HG02973 (cell line): Measurements from ENCODE around the gene KLF16.

ENCODE experiments used
- ATAC-seq: cut with Tn5 transposase; IDR thresholded peaks from one replicate; pipeline ENCODE4 v1.9.1; 2021; ENCODE audit warnings: moderate library complexity; ENCODE audit not compliant: unreplicated experiment

KLF16 gene

DNA sequence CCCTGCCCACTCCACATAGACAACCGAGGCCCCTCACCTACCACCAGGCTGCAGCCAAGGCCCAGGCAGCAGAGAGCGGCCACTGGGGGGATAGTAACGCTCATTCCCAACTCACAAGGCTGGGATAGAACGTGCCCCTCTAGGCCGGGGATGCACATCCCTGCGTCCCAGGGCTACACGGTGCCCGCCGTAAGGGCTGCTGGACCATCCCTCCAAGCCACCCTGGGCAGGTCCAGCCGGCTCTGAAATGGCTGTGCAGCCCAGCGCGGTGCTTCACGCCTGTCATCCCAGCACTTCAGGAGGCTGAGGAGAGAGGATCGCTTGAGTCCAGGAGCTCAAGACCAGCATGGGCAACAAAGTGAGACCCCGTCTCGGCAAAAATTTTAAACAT, 18.3 kb downstream of the KLF16 start:
- ATAC-seq: no peak

DNA sequence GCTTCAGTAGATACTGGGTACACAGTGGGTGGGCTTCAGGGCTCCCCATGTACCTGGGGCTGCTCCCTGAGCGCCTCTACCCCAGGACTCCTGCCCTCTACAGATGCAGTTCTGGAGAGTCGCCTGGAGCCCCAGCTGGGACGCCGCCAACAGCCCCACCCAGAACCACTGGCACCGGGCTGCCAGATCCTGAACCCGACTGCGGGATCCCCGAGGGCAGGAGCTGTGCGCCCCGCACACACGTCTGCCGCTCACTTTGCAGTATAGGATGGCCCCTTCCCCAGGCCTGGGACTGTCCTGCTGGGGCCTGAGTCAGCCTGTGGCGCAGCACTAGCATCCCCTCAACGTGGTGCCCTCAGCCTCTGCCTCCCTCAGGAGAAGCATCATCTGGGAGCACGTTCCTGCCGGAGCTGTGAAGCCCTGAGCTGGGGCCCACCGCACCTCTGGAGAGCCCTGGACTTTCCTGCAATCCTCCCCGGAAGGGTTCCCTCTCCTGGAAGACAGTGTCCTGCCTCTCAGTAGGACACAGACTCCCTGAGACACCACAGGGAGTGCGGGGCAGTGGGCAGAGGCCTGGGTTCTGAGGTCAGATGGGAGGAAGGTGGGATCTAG, 18.8 kb downstream of the KLF16 start:
- ATAC-seq: no peak

DNA sequence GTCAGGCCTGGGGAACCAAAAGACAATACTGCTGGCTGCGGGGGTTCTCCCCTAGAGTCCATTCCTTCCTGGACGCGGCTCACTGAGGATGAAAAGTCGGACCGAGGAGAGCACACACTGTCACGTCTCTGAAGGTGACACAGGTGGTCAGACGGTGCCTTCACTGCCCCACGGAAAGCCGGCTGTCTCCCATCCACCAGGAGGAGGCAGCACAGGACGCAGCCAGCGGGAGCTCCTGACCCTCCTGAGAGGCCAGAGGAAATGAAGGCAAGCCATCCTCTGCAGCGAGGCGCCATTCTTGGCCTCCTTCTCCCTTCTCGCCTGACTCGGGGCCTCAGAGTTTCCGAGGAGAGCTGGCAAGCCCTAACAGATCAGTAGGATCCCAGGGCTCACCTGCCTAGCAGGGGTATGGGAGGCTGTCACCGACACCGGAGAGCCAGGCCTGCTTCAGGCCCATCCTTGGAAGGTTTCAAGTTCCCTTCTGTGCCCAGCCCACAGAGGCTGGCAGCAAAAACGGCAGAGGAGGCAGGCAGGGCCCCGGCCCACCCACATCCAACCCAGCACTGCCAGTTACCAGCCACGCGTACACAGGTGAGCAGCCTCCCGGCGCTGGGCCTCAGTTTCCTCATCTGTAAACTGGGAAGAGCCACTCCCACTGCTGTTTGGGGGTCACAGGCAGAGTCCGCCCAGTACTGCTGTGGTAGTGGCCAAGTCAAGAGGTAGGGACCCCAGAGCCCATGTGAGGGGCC, 19.6 kb downstream of the KLF16 start:
- no peak for ATAC-seq

- no peak for ATAC-seq
These were observed 20.3 kb downstream of the KLF16 start for GRCh38 chr19:1843116-1843515.

GRCh38 chr19:1841209-1841924, 22.0 kb downstream of the KLF16 start:
- ATAC-seq: no peak

DNA sequence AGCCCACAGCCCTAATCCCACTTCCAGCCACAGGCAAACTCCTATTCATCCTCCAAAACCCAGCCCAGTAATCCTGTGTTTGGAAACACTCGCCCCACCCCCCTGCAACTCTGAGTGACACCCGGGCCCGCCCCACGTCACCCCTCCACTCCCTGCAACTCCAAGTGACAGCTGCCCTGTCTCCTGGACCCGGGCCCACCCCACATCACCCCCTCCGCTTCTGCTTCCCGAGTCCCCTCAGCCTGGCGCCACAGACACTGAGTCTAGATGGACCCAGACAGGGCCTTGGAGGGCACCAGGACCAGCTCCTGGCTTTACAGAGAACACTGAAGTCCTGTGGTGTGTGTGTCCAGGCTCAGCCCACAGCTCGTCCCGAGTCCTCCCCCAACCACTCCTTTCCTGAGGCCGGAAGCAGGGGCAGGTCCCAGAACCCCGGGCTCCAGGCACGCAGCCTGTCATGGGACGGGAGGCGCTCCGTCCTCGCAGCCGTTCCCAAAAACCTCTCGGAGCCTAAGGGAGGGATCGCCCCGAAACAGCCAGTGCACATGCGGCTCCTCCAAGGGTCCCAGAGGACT, 22.8 kb downstream of the KLF16 start:
- no peak for ATAC-seq

- ATAC-seq: no peak
These were observed 23.5 kb downstream of the KLF16 start for GRCh38 chr19:1839658-1840540.

GRCh38 chr19:1837625-1838105, 25.7 kb downstream of the KLF16 start:
- no peak for ATAC-seq

DNA sequence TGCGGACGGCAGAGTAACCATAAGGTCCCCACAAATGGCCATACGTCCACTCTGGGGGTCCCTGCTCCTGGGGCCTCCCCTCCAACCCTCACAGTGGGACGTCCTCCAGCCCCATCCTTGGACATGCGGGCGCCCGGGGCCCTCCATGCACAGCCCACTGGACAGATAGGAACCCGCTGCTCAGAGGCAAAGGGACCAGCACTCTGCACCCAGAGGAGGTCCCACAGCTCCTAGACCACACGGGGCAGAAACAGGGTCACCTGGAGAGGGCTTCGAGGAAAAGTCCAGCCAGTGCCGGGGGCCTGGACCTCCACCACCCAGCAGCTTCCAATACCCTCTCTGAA, 26.2 kb downstream of the KLF16 start:
- no peak for ATAC-seq

- ATAC-seq: no peak
These were observed 26.7 kb downstream of the KLF16 start for GRCh38 chr19:1836458-1837221.

DNA sequence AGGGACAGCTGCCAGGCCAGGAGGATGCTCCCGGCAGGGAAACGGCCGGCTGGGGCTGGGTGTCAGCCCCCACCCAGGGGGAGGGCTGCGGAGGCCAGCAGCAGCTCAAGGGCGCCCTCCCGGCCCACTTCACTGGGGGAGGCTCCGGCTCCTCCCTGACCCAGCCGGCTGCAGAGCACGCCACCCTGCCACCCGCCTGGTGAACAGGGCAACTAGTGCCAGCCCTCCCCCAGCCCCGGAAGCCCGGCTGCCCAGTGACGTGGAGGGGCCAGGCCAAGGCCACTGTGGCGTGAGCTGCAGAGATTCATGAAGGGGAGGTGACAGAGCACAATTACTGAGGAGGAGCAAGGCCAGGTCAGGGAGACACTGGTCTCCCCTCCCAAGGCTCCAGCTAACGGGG, 29.8 kb downstream of the KLF16 start:
- no peak for ATAC-seq

DNA sequence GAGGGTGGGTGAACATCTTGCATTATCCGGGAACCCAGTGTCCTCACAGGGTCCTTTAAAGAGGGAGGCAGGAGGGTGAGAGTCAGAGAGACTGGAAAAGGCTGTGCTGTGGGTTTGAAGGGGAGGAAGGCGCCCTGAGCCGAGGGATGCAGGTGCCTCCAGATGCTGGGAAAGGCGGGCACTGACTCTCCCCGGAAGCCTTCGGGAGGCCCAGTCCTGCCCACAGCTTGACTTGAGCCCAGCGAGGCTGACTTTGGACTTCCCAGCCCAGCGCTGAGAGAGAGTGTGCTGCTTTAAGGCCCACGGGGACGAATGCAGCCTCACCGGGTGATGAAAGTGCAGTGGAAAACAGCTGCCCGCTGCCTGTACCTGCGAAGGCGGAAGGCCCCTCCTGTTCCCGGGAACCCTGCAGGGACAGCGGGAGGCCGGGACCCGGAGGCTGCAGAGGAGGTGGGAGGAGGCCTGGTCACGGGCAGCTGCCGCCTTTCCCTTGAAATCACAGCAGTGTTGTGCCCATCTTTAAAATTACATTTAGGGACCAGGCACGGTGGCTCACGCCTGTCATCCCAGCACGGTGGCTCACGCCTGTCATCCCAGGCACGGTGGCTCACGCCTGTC, 31.2 kb downstream of the KLF16 start:
- no peak for ATAC-seq

DNA sequence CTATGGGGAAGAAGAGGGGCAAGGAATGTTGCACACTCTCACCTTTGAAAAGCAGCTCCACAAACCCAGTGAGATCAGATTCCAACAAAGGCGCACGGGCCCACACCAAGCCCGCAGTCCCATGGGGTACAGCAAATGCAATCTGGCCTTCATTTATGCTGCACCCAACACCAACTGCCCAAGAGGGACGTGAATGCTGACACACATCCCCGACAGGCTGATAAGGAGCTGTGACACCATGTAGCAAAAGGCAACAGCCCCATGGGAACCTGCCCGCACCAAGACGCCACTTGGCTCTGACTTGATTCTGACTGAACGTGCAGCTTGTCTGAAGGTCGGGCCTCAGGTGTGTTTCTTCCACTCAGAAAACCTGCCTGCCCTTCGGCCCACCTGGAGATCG, 32.4 kb downstream of the KLF16 start:
- no peak for ATAC-seq

GRCh38 chr19:1830568-1830967, 32.8 kb downstream of the KLF16 start:
- ATAC-seq: no peak

GRCh38 chr19:1829958-1830357, 33.4 kb downstream of the KLF16 start:
- ATAC-seq: no peak

- no peak for ATAC-seq
These were observed 34.8 kb downstream of the KLF16 start for GRCh38 chr19:1828279-1829238.

DNA sequence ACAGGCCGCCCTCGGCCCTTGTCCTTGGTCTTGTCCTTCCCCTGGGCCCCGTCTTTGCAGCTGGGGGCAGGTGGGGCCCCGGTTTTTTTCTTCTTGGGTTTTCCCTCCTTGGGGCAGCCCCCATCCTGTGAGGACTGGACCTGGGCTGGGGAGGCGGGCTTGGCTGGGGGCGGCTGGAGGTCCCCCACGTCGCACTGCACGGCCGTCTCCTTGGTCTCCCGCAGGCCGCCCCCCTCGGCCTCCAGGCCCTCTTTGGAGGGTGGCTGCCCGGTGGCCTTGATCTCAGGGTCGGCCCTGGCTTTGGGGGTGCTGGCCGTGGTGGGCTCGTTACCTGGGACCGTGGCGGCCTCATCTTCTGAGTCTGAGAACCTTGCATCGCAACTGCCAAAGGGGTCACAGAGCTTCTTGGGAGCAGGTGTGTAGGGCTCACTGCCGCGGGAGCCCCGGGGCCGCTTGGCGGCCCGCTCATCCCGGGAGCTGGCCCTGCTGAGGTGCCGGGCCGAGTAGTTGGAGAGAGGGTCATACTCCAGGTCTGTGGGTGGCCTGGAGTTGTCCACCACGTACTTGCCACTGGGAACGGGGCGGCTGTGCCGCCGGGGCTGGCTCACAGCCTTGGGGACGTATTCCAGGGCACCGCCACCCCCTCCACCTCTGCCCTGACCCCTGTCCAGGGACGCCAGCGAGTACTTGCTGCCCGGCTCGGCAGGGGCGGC, 35.7 kb downstream of the KLF16 start:
- no peak for ATAC-seq
